ENCODE measurements around the gene ADAP1. TPM values are rescaled to one million over a fixed set of nuclear protein-coding genes. Genes with fewer than 3 reads are reported as not detected.

Gene ADAP1
- total and polyA plus RNA-seq, 2 of the 13 experiments (the other 11 are each of a cell fraction or from before 2014, with no cell fraction given), result 10.5 to 24.6 TPM

- TF ChIP-seq NFYC (CRISPR knock-in tag; IDR thresholded peaks at IDR 0.05), result no peak
- TF ChIP-seq PCBP2 (optimal IDR thresholded peaks at IDR 0.05; ENCODE audit: low read depth, low read length, poor library complexity, severe bottlenecking), result no peak
- TF ChIP-seq HNRNPL (IDR thresholded peaks at IDR 0.05; ENCODE audit: low read depth, low read length), result no peak
- TF ChIP-seq ZFX (CRISPR knock-in tag; IDR thresholded peaks at IDR 0.05; ENCODE audit: low read depth), result no peak
- TF ChIP-seq ZNF335 (CRISPR knock-in tag; IDR thresholded peaks at IDR 0.05), result peak; percentile 96
- TF ChIP-seq ZBTB39 (CRISPR knock-in tag; IDR thresholded peaks at IDR 0.05), result no peak; the same call in 1 of the 2 replicates
- TF ChIP-seq STAT6 (CRISPR knock-in tag; IDR thresholded peaks at IDR 0.05; ENCODE audit: borderline replicate concordance), result no peak
- TF ChIP-seq UBTF (CRISPR knock-in tag; IDR thresholded peaks at IDR 0.05), result peak; percentile 8; the same call in 1 of the 2 replicates
- no peak for TF ChIP-seq THAP8 (CRISPR knock-in tag; IDR thresholded peaks at IDR 0.05; ENCODE audit: borderline replicate concordance)
- TF ChIP-seq HOXA5 (CRISPR knock-in tag; IDR thresholded peaks at IDR 0.05), result 0 out of 2 replicates have a peak, but pooled peaks have one; percentile 11
- TF ChIP-seq ATF7-NPFF (CRISPR knock-in tag; IDR thresholded peaks at IDR 0.05; ENCODE audit: low read depth), result peak; percentile 36; the same call in 1 of the 2 replicates
- TF ChIP-seq ZBTB7A (CRISPR knock-in tag; IDR thresholded peaks at IDR 0.05), result no peak; the same call in 1 of the 2 replicates
- TF ChIP-seq KLF15 (CRISPR knock-in tag; IDR thresholded peaks at IDR 0.05; ENCODE audit: borderline replicate concordance), result no peak
- TF ChIP-seq ZBTB42 (CRISPR knock-in tag; IDR thresholded peaks at IDR 0.05), result no peak
- TF ChIP-seq HNRNPLL (IDR thresholded peaks at IDR 0.05; ENCODE audit: low read depth, low read length, poor library complexity, severe bottlenecking), result peak; percentile 4
- no peak for TF ChIP-seq FOXM1 (CRISPR knock-in tag; IDR thresholded peaks at IDR 0.05)
- no peak for TF ChIP-seq ZFP62 (CRISPR knock-in tag; IDR thresholded peaks at IDR 0.05)
- TF ChIP-seq RARG (CRISPR knock-in tag; IDR thresholded peaks at IDR 0.05; ENCODE audit: low read depth), result no peak
- TF ChIP-seq ZNF451 (CRISPR knock-in tag; IDR thresholded peaks at IDR 0.05), result peak; percentile 53; the same call in 1 of the 2 replicates
- TF ChIP-seq ZNF569 (CRISPR knock-in tag; IDR thresholded peaks at IDR 0.05; ENCODE audit: borderline replicate concordance), result 0 out of 2 replicates have a peak, but pooled peaks have one; percentile 24
- TF ChIP-seq MBNL3 (CRISPR knock-in tag; conservative IDR thresholded peaks at IDR 0.05), result no peak
Measured at GRCh38 chr7:991729-992656, 37.5 kb upstream of the ADAP1 start (continued).
